NT2/D1 (cell line): ENCODE data around the gene ANAPC1.
"Not testable (repeated sequence)": the region's sequence is repeated elsewhere in the genome, so short reads cannot be mapped to it uniquely, and the experiment has no call there.

Experiments
- SUZ12 ChIP-seq: IDR thresholded peaks from 2 replicates; pipeline ENCODE4 v1.6.1; 2011; ENCODE audit not compliant: insufficient read length, insufficient read depth; ENCODE audit errors: extremely low read depth
- YY1 ChIP-seq: IDR thresholded peaks from 2 replicates; pipeline ENCODE4 v1.6.1; 2011; ENCODE audit not compliant: insufficient read length, insufficient read depth
- ZNF274 ChIP-seq: IDR thresholded peaks from 2 replicates; pipeline ENCODE4 v1.6.1; 2011; ENCODE audit warnings: mild to moderate bottlenecking, low read depth, low read length

DNA sequence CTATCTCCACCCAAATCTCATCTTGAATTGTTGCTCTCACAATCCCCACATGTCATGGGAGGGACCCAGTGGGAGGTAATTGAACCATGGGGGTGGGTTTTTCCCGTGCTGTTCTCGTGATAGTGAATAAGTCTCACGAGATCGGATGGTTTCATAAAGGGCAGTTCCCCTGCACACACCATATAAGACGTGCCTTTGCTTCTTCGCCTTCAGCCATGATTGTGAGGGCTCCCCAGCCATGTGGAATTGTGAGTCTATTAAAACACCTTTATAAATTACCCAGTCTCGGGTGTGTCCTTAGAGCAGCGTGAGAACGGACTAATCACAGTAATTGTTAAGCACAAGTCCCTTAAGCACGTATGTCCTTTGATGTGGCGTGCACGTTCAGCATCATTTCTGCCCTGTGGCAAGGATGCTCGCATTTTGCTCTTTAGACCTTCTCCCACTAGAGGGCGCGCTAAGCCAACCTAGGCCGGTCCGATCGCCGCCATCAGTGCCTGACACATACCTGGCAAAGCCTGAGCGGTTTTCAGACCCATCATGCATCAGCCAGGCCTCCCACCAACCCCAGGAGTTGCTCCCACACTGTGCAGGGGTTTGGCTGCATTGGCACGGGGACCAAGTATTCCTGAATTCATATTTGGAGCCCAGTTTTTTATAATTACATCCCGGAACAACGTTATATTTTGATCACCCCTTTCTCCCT is 136.4 kb downstream of the ANAPC1 start:
- TF ChIP-seq ZNF274, YY1, SUZ12: not testable (repeated sequence)
